CD14-positive monocyte (primary cell): ENCODE data around the gene TMEM63C. TPM values are rescaled to one million over a fixed set of nuclear protein-coding genes. Genes with fewer than 3 reads are reported as not detected.

Source experiments
- DNase-seq, 3 donors: peaks; one replicate each; pipeline ENCODE4 v3.0.0-alpha.2; 2011 to 2022
- H2AFZ ChIP-seq: 2 replicates; pipeline ENCODE4 v1.6.0; 2012; ENCODE audit warnings: mild to moderate bottlenecking, low read depth, low read length, inconsistent platforms; ENCODE audit not compliant: insufficient read depth, poor library complexity, severe bottlenecking
- H3K27ac ChIP-seq, 2 donors: 1 replicate in 1 of 2; 2 replicates in 1 of 2; pipeline ENCODE4 v1.5.1; 2012 to 2013; ENCODE audit warnings: low read length in 2 of 2, control low read depth in 1 of 2, inconsistent platforms in 1 of 2, low read depth in 1 of 2, mild to moderate bottlenecking in 1 of 2
- H3K27me3 ChIP-seq, 2 donors: one replicate each; pipeline versions ENCODE4 v1.6.0 to v1.6.1; 2011 to 2013; ENCODE audit warnings: low read length in 2 of 2; ENCODE audit not compliant: control insufficient read depth in 2 of 2, insufficient read depth in 2 of 2
- H3K36me3 ChIP-seq, 2 donors: replicated peaks in 1 of 2; 1 replicate in 1 of 2; 2 replicates in 1 of 2; pipeline versions ENCODE4 v1.5.1 to v1.6.1; 2012 to 2013; ENCODE audit warnings: low read length in 2 of 2, control low read depth in 1 of 2, inconsistent platforms in 1 of 2, mild to moderate bottlenecking in 1 of 2; ENCODE audit not compliant: insufficient read depth in 2 of 2, control insufficient read depth in 1 of 2
- H3K4me1 ChIP-seq, 2 donors: 1 replicate in 1 of 2; 2 replicates in 1 of 2; pipeline versions ENCODE4 v1.5.1 to v1.6.1; 2012 to 2013; ENCODE audit warnings: low read length in 2 of 2, control low read depth in 1 of 2, inconsistent platforms in 1 of 2, mild to moderate bottlenecking in 1 of 2, moderate library complexity in 1 of 2; ENCODE audit not compliant: insufficient read depth in 2 of 2, control insufficient read depth in 1 of 2
- H3K4me2 ChIP-seq: replicated peaks from 2 replicates; pipeline ENCODE3; 2012; ENCODE audit warnings: low read length, moderate library complexity, mild to moderate bottlenecking; ENCODE audit not compliant: poor library complexity, severe bottlenecking; ENCODE audit errors: extremely low read depth
- H3K4me3 ChIP-seq, 3 experiments: fragments of 200-600 bp in 1 of 3; sonication (generic) in 1 of 3; replicated peaks in 1 of 3; 1 replicate in 2 of 3; 2 replicates in 1 of 3; pipeline ENCODE4 v1.5.1; 2011 to 2013; ENCODE audit warnings: low read length in 3 of 3, mild to moderate bottlenecking in 3 of 3, control low read depth in 2 of 3, low read depth in 2 of 3, inconsistent platforms in 1 of 3, moderate library complexity in 1 of 3
- H3K79me2 ChIP-seq: 2 replicates; pipeline ENCODE4 v1.6.0; 2012; ENCODE audit warnings: mild to moderate bottlenecking, control low read depth, inconsistent platforms, low read length, moderate library complexity; ENCODE audit not compliant: insufficient read depth
- H3K9ac ChIP-seq: 2 replicates; pipeline ENCODE4 v1.6.0; 2017; ENCODE audit warnings: low read length, mild to moderate bottlenecking; ENCODE audit not compliant: insufficient read depth, poor library complexity, severe bottlenecking
- H3K9me3 ChIP-seq, 2 donors: replicated peaks in 1 of 2; 1 replicate in 1 of 2; 2 replicates in 1 of 2; pipeline versions ENCODE4 v1.5.1 to v1.6.1; 2012 to 2013; ENCODE audit warnings: low read length in 2 of 2, control low read depth in 1 of 2; ENCODE audit not compliant: control insufficient read depth in 1 of 2, insufficient read depth in 1 of 2
- H4K20me1 ChIP-seq: 2 replicates; pipeline ENCODE4 v1.6.0; 2012; ENCODE audit warnings: mild to moderate bottlenecking, low read length, control low read depth, moderate library complexity; ENCODE audit not compliant: insufficient read depth
- H3K27ac Mint-ChIP-seq, 7 donors: one replicate each; pipeline ENCODE4 v1.8.0; 2020; ENCODE audit warnings: mild to moderate bottlenecking in 7 of 7, mixed read lengths in 7 of 7, moderate library complexity in 6 of 7, inconsistent platforms in 2 of 7
- H3K27me3 Mint-ChIP-seq, 3 donors: one replicate each; pipeline ENCODE4 v1.8.0; 2021 to 2022; ENCODE audit warnings: low read depth in 3 of 3, mild to moderate bottlenecking in 3 of 3, mixed read lengths in 3 of 3, moderate library complexity in 3 of 3, inconsistent platforms in 1 of 3
- H3K36me3 Mint-ChIP-seq, 2 donors: one replicate each; pipeline ENCODE4 v1.8.0; 2020; ENCODE audit warnings: mixed read lengths in 2 of 2, inconsistent platforms in 1 of 2, mild to moderate bottlenecking in 1 of 2
- H3K4me1 Mint-ChIP-seq: one replicate; pipeline ENCODE4 v1.8.0; 2020; ENCODE audit warnings: mild to moderate bottlenecking, mixed read lengths
- H3K4me3 Mint-ChIP-seq, 2 donors: one replicate each; pipeline ENCODE4 v1.8.0; 2020; ENCODE audit warnings: mild to moderate bottlenecking in 2 of 2, mixed read lengths in 2 of 2, moderate library complexity in 1 of 2
- H3K9me3 Mint-ChIP-seq, 7 donors: one replicate each; pipeline ENCODE4 v1.8.0; 2020 to 2022; ENCODE audit warnings: mixed read lengths in 7 of 7, mild to moderate bottlenecking in 6 of 7, moderate library complexity in 6 of 7, inconsistent platforms in 2 of 7
- WGBS: methylation state at CpG from one replicate; pipeline ENCODE4 v1.1.5; 2013; ENCODE audit warnings: missing lambda C conversion rate; ENCODE audit not compliant: insufficient coverage; 5-methylcytosine and 5-hydroxymethylcytosine counted together
- intact Hi-C, 2 donors: fragments of 100-400 bp; cut with micrococcal nuclease; formaldehyde crosslinking; loops; one replicate each; pipeline versions ENCODE4 v1.15.0 to v1.15.1; 2023
- polyA plus RNA-seq, 3 donors: library from polyadenylated mRNA; depleted of rRNA in 1 of 3; unstranded in 2 of 3; stranded (reverse) in 1 of 3; fragments of 300-500 nt in 2 of 3; fragments of >200 nt in 1 of 3; fragmentation: Illumina TruSeq in 2 of 3; gene quantifications; 1 replicate in 2 of 3; 2 replicates in 1 of 3; pipeline ENCODE4 v1.2.3, GENCODE V29; 2012 to 2021
- TF ChIP-seq, protein P1 (sequence below): fragments of 200-600 bp; IDR thresholded peaks from one replicate; pipeline ENCODE4 v1.8.0; 2022; ENCODE audit warnings: antibody characterized with exemption, mild to moderate bottlenecking

Gene TMEM63C
- polyA plus RNA-seq, 3 donors, result 0.78 to 4.4 TPM; not detected in 1

DNA sequence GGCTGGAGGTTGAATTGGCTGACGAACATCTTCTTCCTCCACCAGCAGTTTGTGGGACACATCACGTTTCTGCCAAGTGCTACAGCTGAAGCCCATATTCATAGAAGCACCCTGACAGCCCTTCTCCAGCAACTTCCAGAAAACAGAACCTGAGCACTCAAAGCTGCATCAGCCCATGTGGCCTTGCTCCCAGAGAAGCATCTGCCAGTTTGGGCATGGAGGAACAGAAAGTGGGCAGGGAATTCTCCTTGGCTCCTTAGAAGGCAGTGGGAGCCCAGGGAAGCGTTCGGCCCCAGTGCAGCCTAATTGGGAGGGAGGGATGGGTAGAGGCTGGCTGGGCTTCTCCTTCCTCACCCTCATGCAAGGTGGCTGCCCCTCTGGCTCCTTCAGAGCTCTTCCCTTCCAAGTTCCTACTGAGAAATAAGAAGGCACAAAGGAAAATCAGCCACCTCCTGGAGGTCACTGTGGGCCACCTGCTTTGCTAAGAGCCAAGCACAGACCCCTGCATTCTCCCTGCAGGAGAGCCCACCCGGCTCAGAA lies 93.5 kb downstream of the TMEM63C start:
- no CpG with 5 or more reads among the region's 5 CpGs for WGBS
- Histone ChIP-seq H3K36me3 (peaks cover 0 to 17% of the 10 kb centered on the region in 2 donors), H3K27ac (no peak overlapping the region), H2AFZ (no peak overlapping the region), H3K9ac (no peak overlapping the region), H3K4me2 (no peak overlapping the region), H3K4me3 (no peak overlapping the region), H3K4me1 (no peaks in the 10 kb centered on the region), H4K20me1 (no peaks in the 10 kb centered on the region), H3K27me3 (peaks cover 12 to 17% of the 10 kb centered on the region in 2 donors), H3K79me2 (no peaks in the 10 kb centered on the region), H3K9me3 (no peaks in the 10 kb centered on the region)
- Mint-ChIP-seq H3K4me1 (no peaks in the 10 kb centered on the region), H3K27ac (peak overlapping the region in 1 of 7 donors; percentile 45), H3K27me3 (peaks cover 20 to 33% (median 22%) of the 10 kb centered on the region in 3 donors), H3K4me3 (no peak overlapping the region), H3K36me3 (peaks cover 7 to 24% of the 10 kb centered on the region in 2 donors), H3K9me3 (peaks cover 0 to 6% (median 0%) of the 10 kb centered on the region in 7 donors)
- TF ChIP-seq, protein P1, sequence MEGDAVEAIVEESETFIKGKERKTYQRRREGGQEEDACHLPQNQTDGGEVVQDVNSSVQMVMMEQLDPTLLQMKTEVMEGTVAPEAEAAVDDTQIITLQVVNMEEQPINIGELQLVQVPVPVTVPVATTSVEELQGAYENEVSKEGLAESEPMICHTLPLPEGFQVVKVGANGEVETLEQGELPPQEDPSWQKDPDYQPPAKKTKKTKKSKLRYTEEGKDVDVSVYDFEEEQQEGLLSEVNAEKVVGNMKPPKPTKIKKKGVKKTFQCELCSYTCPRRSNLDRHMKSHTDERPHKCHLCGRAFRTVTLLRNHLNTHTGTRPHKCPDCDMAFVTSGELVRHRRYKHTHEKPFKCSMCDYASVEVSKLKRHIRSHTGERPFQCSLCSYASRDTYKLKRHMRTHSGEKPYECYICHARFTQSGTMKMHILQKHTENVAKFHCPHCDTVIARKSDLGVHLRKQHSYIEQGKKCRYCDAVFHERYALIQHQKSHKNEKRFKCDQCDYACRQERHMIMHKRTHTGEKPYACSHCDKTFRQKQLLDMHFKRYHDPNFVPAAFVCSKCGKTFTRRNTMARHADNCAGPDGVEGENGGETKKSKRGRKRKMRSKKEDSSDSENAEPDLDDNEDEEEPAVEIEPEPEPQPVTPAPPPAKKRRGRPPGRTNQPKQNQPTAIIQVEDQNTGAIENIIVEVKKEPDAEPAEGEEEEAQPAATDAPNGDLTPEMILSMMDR, result no peak
- DNase-seq, result no peak
- intact Hi-C loops, result no loop called here

DNA sequence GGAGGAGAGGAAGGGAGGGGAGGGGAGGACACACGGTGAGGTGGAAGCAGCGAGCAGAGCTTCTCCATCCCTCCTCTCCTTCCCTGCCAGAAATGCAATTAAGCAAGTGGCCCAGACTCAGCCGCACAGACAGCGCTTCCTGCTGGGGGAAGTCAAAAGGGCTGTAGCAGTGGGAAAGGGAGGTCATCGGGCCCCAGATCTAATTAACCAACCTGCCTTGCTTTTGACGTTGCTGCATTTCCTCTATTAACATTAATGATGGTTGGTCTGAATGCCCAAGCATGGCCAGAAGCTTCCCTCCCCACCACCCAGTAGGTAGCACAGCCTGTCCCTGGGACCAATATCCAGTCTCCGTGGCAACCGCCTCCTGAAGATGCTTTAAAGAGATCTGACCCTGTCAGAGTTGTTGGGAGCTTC lies 94.0 kb downstream of the TMEM63C start:
- Histone ChIP-seq H4K20me1 (no peaks in the 10 kb centered on the region), H3K4me3 (no peak overlapping the region), H3K9ac (no peak overlapping the region), H3K27ac (no peak overlapping the region), H3K4me2 (no peak overlapping the region), H3K36me3 (peaks cover 0 to 17% of the 10 kb centered on the region in 2 donors), H3K9me3 (no peaks in the 10 kb centered on the region), H3K79me2 (no peaks in the 10 kb centered on the region), H3K27me3 (peaks cover 7 to 13% of the 10 kb centered on the region in 2 donors), H3K4me1 (no peaks in the 10 kb centered on the region), H2AFZ (no peak overlapping the region)
- Mint-ChIP-seq H3K36me3 (peaks cover 9 to 28% of the 10 kb centered on the region in 2 donors), H3K4me3 (no peak overlapping the region), H3K4me1 (no peaks in the 10 kb centered on the region), H3K9me3 (peaks cover 0 to 4% (median 0%) of the 10 kb centered on the region in 7 donors), H3K27ac (peak overlapping the region in 1 of 7 donors; percentile 43), H3K27me3 (peaks cover 17 to 28% (median 17%) of the 10 kb centered on the region in 3 donors)
- TF ChIP-seq, protein P1, result no peak
- no peak for DNase-seq
- intact Hi-C loops, result no loop called here
- WGBS, result 60% methylated on average over 2 of the region's 8 CpGs
